ENCODE measurements around the gene TPCN2. TPM values are rescaled to one million over a fixed set of nuclear protein-coding genes. Genes with fewer than 3 reads are reported as not detected.
A peak's percentile ranks its signal among the peaks of the same experiment; 100 is the strongest.
"Not testable (repeated sequence)": the region's sequence is repeated elsewhere in the genome, so short reads cannot be mapped to it uniquely, and the experiment has no call there.

TPCN2 gene
- total and polyA plus RNA-seq, 2 of the 8 experiments (the other 6 are each of a cell fraction or from before 2014, with no cell fraction given), result 9.7 to 18.6 TPM

- H4K5ac ChIP-seq (ENCODE audit: insufficient read length, low read depth, low read length); H2BK15ac ChIP-seq (ENCODE audit: low read length); H3K4me2 ChIP-seq (ENCODE audit: insufficient read depth in 1 of 2, low read depth in 2 of 2, low read length in 2 of 2); H3K23me2 ChIP-seq (ENCODE audit: low read depth, low read length); H3K23ac ChIP-seq (ENCODE audit: insufficient read length); H4K20me1 ChIP-seq (replicated peaks in 1 of 2; ENCODE audit: control insufficient read depth in 1 of 2, insufficient read depth in 2 of 2, low read length in 2 of 2); CTCF ChIA-PET (ENCODE audit: partially characterized antibody); H3K56ac ChIP-seq (replicated peaks; ENCODE audit: insufficient read length, low read depth, low read length); H3K4me1 ChIP-seq (replicated peaks in 1 of 4; ENCODE audit: control insufficient read depth in 3 of 4, insufficient read depth in 4 of 4, low read length in 3 of 4); H2BK20ac ChIP-seq (ENCODE audit: low read length); H3K79me2 ChIP-seq (ENCODE audit: control insufficient read depth in 1 of 2, insufficient read depth in 2 of 2, low read length in 2 of 2); H2AFZ ChIP-seq (ENCODE audit: low read length); H3K9me3 ChIP-seq (ENCODE audit: insufficient read depth in 2 of 2, low read depth in 1 of 2, low read length in 1 of 2); DNase-seq (ENCODE audit: low read depth in 1 of 2, low spot score in 2 of 2); H3K4me3 ChIP-seq (ENCODE audit: extremely low read depth in 1 of 4, insufficient read depth in 2 of 4, low read depth in 3 of 4, low read length in 4 of 4); H4K91ac ChIP-seq (replicated peaks; ENCODE audit: insufficient read length, low read length); H3K18ac ChIP-seq (ENCODE audit: extremely low read depth, low read length); H2BK5ac ChIP-seq (ENCODE audit: low read depth, low read length); FAIRE-seq; H3K27ac ChIP-seq (ENCODE audit: low read depth, low read length); H3K9ac ChIP-seq (replicated peaks in 1 of 4; ENCODE audit: extremely low read depth in 1 of 4, low read depth in 3 of 4, low read length in 3 of 4); H2BK120ac ChIP-seq (replicated peaks; ENCODE audit: low read depth, low read length); H3K36me3 ChIP-seq (ENCODE audit: control insufficient read depth in 2 of 4, insufficient read depth in 4 of 4, low read length in 3 of 4); H3K27me3 ChIP-seq (replicated peaks in 1 of 4; ENCODE audit: control insufficient read depth in 3 of 4, extremely low read depth in 1 of 4, insufficient read depth in 3 of 4, low read length in 3 of 4); H3K14ac ChIP-seq (ENCODE audit: insufficient read length); H2AK5ac ChIP-seq (ENCODE audit: low read depth, low read length); H4K8ac ChIP-seq (ENCODE audit: extremely low read depth, insufficient read depth, low read length); H3K79me1 ChIP-seq (ENCODE audit: low read depth, low read length); H3K4ac ChIP-seq (replicated peaks; ENCODE audit: insufficient read length, low read depth, low read length): not testable (repeated sequence)
- POLR2A ChIA-PET (ENCODE audit: partially characterized antibody), result interaction anchor here (0.8 kb wide), 1 partner anchor 590 kb away, joined by 3 read pairs; no protein-coding TSS in a partner anchor
- 67% methylated on average over 4 of the region's 6 CpGs; no CpG with 5 or more reads in 1 of the 2 experiments for WGBS, 2 experiments (ENCODE audit: extremely low coverage in 1 of 2, insufficient coverage in 1 of 2, insufficient read length in 1 of 2, insufficient replicate concordance in 2 of 2, low coverage in 1 of 2, low lambda C conversion rate in 2 of 2, missing lambda C conversion rate in 1 of 2)
- H2BK12ac ChIP-seq (ENCODE audit: low read depth, low read length), result 0 out of 2 replicates have a peak overlapping the region, but pooled peaks have one; percentile 18
Observed at GRCh38 chr11:69076977-69077376, 28.2 kb downstream of the TPCN2 start.
